DMS79 (cell line): ENCODE results near the gene UBE2L5.

Experiments used
- DNase-seq: peaks from one replicate; lab custom pipeline; 2025; lab: John Stamatoyannopoulos, UW

Gene UBE2L5

GRCh38 chr13:30406779-30407416 is 15.4 kb upstream of the UBE2L5 start:
- DNase-seq, result no peak

- no peak for DNase-seq
These were observed 13.8 kb upstream of the UBE2L5 start for GRCh38 chr13:30408319-30409101.

GRCh38 chr13:30409886-30410704 is 12.2 kb upstream of the UBE2L5 start:
- DNase-seq, result no peak

GRCh38 chr13:30410705-30411125 is 11.6 kb upstream of the UBE2L5 start:
- DNase-seq, result no peak

GRCh38 chr13:30412346-30412745 is 9.9 kb upstream of the UBE2L5 start:
- no peak for DNase-seq

- DNase-seq, result no peak
These were observed 8.5 kb upstream of the UBE2L5 start for GRCh38 chr13:30413842-30414241.

GRCh38 chr13:30415430-30416030 is 6.8 kb upstream of the UBE2L5 start:
- no peak for DNase-seq

- no peak for DNase-seq
These were observed 5.8 kb upstream of the UBE2L5 start for GRCh38 chr13:30416471-30416870.

- DNase-seq, result no peak
These were observed 4.1 kb upstream of the UBE2L5 start for GRCh38 chr13:30418075-30418716.

GRCh38 chr13:30418717-30419459 is 3.4 kb upstream of the UBE2L5 start:
- DNase-seq, result no peak

GRCh38 chr13:30421093-30422053 is 920 bp upstream of the UBE2L5 start:
- DNase-seq, result peak; percentile 35

GRCh38 chr13:30423891-30424290 is 1.6 kb downstream of the UBE2L5 start:
- no peak for DNase-seq

GRCh38 chr13:30429235-30429634 is 6.9 kb downstream of the UBE2L5 start:
- DNase-seq, result no peak

GRCh38 chr13:30429721-30430694 is 7.7 kb downstream of the UBE2L5 start:
- DNase-seq, result no peak

- no peak for DNase-seq
These were observed 9.1 kb downstream of the UBE2L5 start for GRCh38 chr13:30431269-30431940.

- DNase-seq, result no peak
These were observed 13.7 kb downstream of the UBE2L5 start for GRCh38 chr13:30435911-30436451.

- no peak for DNase-seq
These were observed 14.9 kb downstream of the UBE2L5 start for GRCh38 chr13:30437177-30437576.

- no peak for DNase-seq
These were observed 16.0 kb downstream of the UBE2L5 start for GRCh38 chr13:30438286-30438685.
